HG02610 (cell line): Measurements from ENCODE around the gene C12orf60.

ENCODE experiments used
- ATAC-seq: cut with Tn5 transposase; IDR thresholded peaks from one replicate; pipeline ENCODE4 v1.9.1; 2021; ENCODE audit warnings: mild to moderate bottlenecking, moderate library complexity; ENCODE audit not compliant: unreplicated experiment

The C12orf60 gene

GRCh38 chr12:14871247-14871646, 67.8 kb downstream of the C12orf60 start:
- no peak for ATAC-seq

- ATAC-seq: no peak
Observed at GRCh38 chr12:14871886-14872285, 68.4 kb downstream of the C12orf60 start.

GRCh38 chr12:14873440-14874185, 70.1 kb downstream of the C12orf60 start:
- ATAC-seq: no peak
